Activated T-helper 1 cell treated with Interleukin-2 at 50 U/mL for 16 hours (primary cell): ENCODE measurements around the gene ZNF740.
"Not testable (repeated sequence)": the region's sequence is repeated elsewhere in the genome, so short reads cannot be mapped to it uniquely, and the experiment has no call there.

Experiments used
- DNase-seq: peaks from one replicate; pipeline ENCODE4 v3.0.0-alpha.2; 2020; ENCODE audit warnings: low read depth

Gene ZNF740

GRCh38 chr12:53180220-53180930 is at the start of gene ZNF740, which contains the start of gene CSAD:
Gene ZNF740 (plus strand): TSS chr12:53180722. CDS start chr12:53181984, 1,262 bp downstream.
Gene CSAD (minus strand): TSS chr12:53180925. CDS start chr12:53173470, 7,455 bp downstream.
- DNase-seq = peak; percentile 98

GRCh38 chr12:53131844-53132243 is 48.7 kb upstream of the ZNF740 start:
- DNase-seq = no peak

- no peak for DNase-seq
These were observed 46.8 kb upstream of the ZNF740 start for GRCh38 chr12:53133722-53134121.

GRCh38 chr12:53143355-53143754 is 37.2 kb upstream of the ZNF740 start:
- DNase-seq = no peak

GRCh38 chr12:53145383-53146260 is 34.9 kb upstream of the ZNF740 start:
- DNase-seq = no peak

- no peak for DNase-seq
These were observed 33.3 kb upstream of the ZNF740 start for GRCh38 chr12:53147181-53147580.

GRCh38 chr12:53147653-53148052 is 32.9 kb upstream of the ZNF740 start:
- no peak for DNase-seq

- DNase-seq = no peak
These were observed 29.5 kb upstream of the ZNF740 start for GRCh38 chr12:53151039-53151438.

- no peak for DNase-seq
These were observed 28.1 kb upstream of the ZNF740 start for GRCh38 chr12:53152390-53152789.

- peak; percentile 75 for DNase-seq
These were observed 21.2 kb upstream of the ZNF740 start for GRCh38 chr12:53159195-53159839.

GRCh38 chr12:53160000-53160399 is 20.5 kb upstream of the ZNF740 start:
- no peak for DNase-seq

- DNase-seq = no peak
These were observed 19.8 kb upstream of the ZNF740 start for GRCh38 chr12:53160673-53161072.

GRCh38 chr12:53161119-53161911 is 19.2 kb upstream of the ZNF740 start:
- no peak for DNase-seq

GRCh38 chr12:53163008-53163407 is 17.5 kb upstream of the ZNF740 start:
- DNase-seq = not testable (repeated sequence)

GRCh38 chr12:53166837-53167236 is 13.7 kb upstream of the ZNF740 start:
- no peak for DNase-seq

GRCh38 chr12:53169644-53170043 is 10.9 kb upstream of the ZNF740 start:
- DNase-seq = no peak

- DNase-seq = no peak
These were observed 10.3 kb upstream of the ZNF740 start for GRCh38 chr12:53170215-53170614.

- no peak for DNase-seq
These were observed 9.4 kb upstream of the ZNF740 start for GRCh38 chr12:53170876-53171724.

GRCh38 chr12:53171725-53172329 is 8.7 kb upstream of the ZNF740 start:
- no peak for DNase-seq

- no peak for DNase-seq
These were observed 8.2 kb upstream of the ZNF740 start for GRCh38 chr12:53172352-53172751.
